CD14-positive monocyte (primary cell): ENCODE results near the gene PRKAB1. TPM values are rescaled to one million over a fixed set of nuclear protein-coding genes. Genes with fewer than 3 reads are reported as not detected.
"Not testable (repeated sequence)": the region's sequence is repeated elsewhere in the genome, so short reads cannot be mapped to it uniquely, and the experiment has no call there.

ENCODE experiments used
- DNase-seq, 3 donors: peaks; one replicate each; pipeline ENCODE4 v3.0.0-alpha.2; 2011 to 2022
- H2AFZ ChIP-seq: 2 replicates; pipeline ENCODE4 v1.6.0; 2012; ENCODE audit warnings: mild to moderate bottlenecking, low read depth, low read length, inconsistent platforms; ENCODE audit not compliant: insufficient read depth, poor library complexity, severe bottlenecking
- H3K27ac ChIP-seq, 2 donors: 1 replicate in 1 of 2; 2 replicates in 1 of 2; pipeline ENCODE4 v1.5.1; 2012 to 2013; ENCODE audit warnings: low read length in 2 of 2, control low read depth in 1 of 2, inconsistent platforms in 1 of 2, low read depth in 1 of 2, mild to moderate bottlenecking in 1 of 2
- H3K27me3 ChIP-seq, 2 donors: one replicate each; pipeline versions ENCODE4 v1.6.0 to v1.6.1; 2011 to 2013; ENCODE audit warnings: low read length in 2 of 2; ENCODE audit not compliant: control insufficient read depth in 2 of 2, insufficient read depth in 2 of 2
- H3K36me3 ChIP-seq, 2 donors: replicated peaks in 1 of 2; 1 replicate in 1 of 2; 2 replicates in 1 of 2; pipeline versions ENCODE4 v1.5.1 to v1.6.1; 2012 to 2013; ENCODE audit warnings: low read length in 2 of 2, control low read depth in 1 of 2, inconsistent platforms in 1 of 2, mild to moderate bottlenecking in 1 of 2; ENCODE audit not compliant: insufficient read depth in 2 of 2, control insufficient read depth in 1 of 2
- H3K4me1 ChIP-seq, 2 donors: 1 replicate in 1 of 2; 2 replicates in 1 of 2; pipeline versions ENCODE4 v1.5.1 to v1.6.1; 2012 to 2013; ENCODE audit warnings: low read length in 2 of 2, control low read depth in 1 of 2, inconsistent platforms in 1 of 2, mild to moderate bottlenecking in 1 of 2, moderate library complexity in 1 of 2; ENCODE audit not compliant: insufficient read depth in 2 of 2, control insufficient read depth in 1 of 2
- H3K4me2 ChIP-seq: replicated peaks from 2 replicates; pipeline ENCODE3; 2012; ENCODE audit warnings: low read length, moderate library complexity, mild to moderate bottlenecking; ENCODE audit not compliant: poor library complexity, severe bottlenecking; ENCODE audit errors: extremely low read depth
- H3K4me3 ChIP-seq, 3 experiments: fragments of 200-600 bp in 1 of 3; sonication (generic) in 1 of 3; replicated peaks in 1 of 3; 1 replicate in 2 of 3; 2 replicates in 1 of 3; pipeline ENCODE4 v1.5.1; 2011 to 2013; ENCODE audit warnings: low read length in 3 of 3, mild to moderate bottlenecking in 3 of 3, control low read depth in 2 of 3, low read depth in 2 of 3, inconsistent platforms in 1 of 3, moderate library complexity in 1 of 3
- H3K79me2 ChIP-seq: 2 replicates; pipeline ENCODE4 v1.6.0; 2012; ENCODE audit warnings: mild to moderate bottlenecking, control low read depth, inconsistent platforms, low read length, moderate library complexity; ENCODE audit not compliant: insufficient read depth
- H3K9ac ChIP-seq: 2 replicates; pipeline ENCODE4 v1.6.0; 2017; ENCODE audit warnings: low read length, mild to moderate bottlenecking; ENCODE audit not compliant: insufficient read depth, poor library complexity, severe bottlenecking
- H3K9me3 ChIP-seq, 2 donors: replicated peaks in 1 of 2; 1 replicate in 1 of 2; 2 replicates in 1 of 2; pipeline versions ENCODE4 v1.5.1 to v1.6.1; 2012 to 2013; ENCODE audit warnings: low read length in 2 of 2, control low read depth in 1 of 2; ENCODE audit not compliant: control insufficient read depth in 1 of 2, insufficient read depth in 1 of 2
- H4K20me1 ChIP-seq: 2 replicates; pipeline ENCODE4 v1.6.0; 2012; ENCODE audit warnings: mild to moderate bottlenecking, low read length, control low read depth, moderate library complexity; ENCODE audit not compliant: insufficient read depth
- H3K27ac Mint-ChIP-seq, 7 donors: one replicate each; pipeline ENCODE4 v1.8.0; 2020; ENCODE audit warnings: mild to moderate bottlenecking in 7 of 7, mixed read lengths in 7 of 7, moderate library complexity in 6 of 7, inconsistent platforms in 2 of 7
- H3K27me3 Mint-ChIP-seq, 3 donors: one replicate each; pipeline ENCODE4 v1.8.0; 2021 to 2022; ENCODE audit warnings: low read depth in 3 of 3, mild to moderate bottlenecking in 3 of 3, mixed read lengths in 3 of 3, moderate library complexity in 3 of 3, inconsistent platforms in 1 of 3
- H3K36me3 Mint-ChIP-seq, 2 donors: one replicate each; pipeline ENCODE4 v1.8.0; 2020; ENCODE audit warnings: mixed read lengths in 2 of 2, inconsistent platforms in 1 of 2, mild to moderate bottlenecking in 1 of 2
- H3K4me1 Mint-ChIP-seq: one replicate; pipeline ENCODE4 v1.8.0; 2020; ENCODE audit warnings: mild to moderate bottlenecking, mixed read lengths
- H3K4me3 Mint-ChIP-seq, 2 donors: one replicate each; pipeline ENCODE4 v1.8.0; 2020; ENCODE audit warnings: mild to moderate bottlenecking in 2 of 2, mixed read lengths in 2 of 2, moderate library complexity in 1 of 2
- H3K9me3 Mint-ChIP-seq, 7 donors: one replicate each; pipeline ENCODE4 v1.8.0; 2020 to 2022; ENCODE audit warnings: mixed read lengths in 7 of 7, mild to moderate bottlenecking in 6 of 7, moderate library complexity in 6 of 7, inconsistent platforms in 2 of 7
- WGBS: methylation state at CpG from one replicate; pipeline ENCODE4 v1.1.5; 2013; ENCODE audit warnings: missing lambda C conversion rate; ENCODE audit not compliant: insufficient coverage; 5-methylcytosine and 5-hydroxymethylcytosine counted together
- intact Hi-C, 2 donors: fragments of 100-400 bp; cut with micrococcal nuclease; formaldehyde crosslinking; loops; one replicate each; pipeline versions ENCODE4 v1.15.0 to v1.15.1; 2023
- polyA plus RNA-seq, 3 donors: library from polyadenylated mRNA; depleted of rRNA in 1 of 3; unstranded in 2 of 3; stranded (reverse) in 1 of 3; fragments of 300-500 nt in 2 of 3; fragments of >200 nt in 1 of 3; fragmentation: Illumina TruSeq in 2 of 3; gene quantifications; 1 replicate in 2 of 3; 2 replicates in 1 of 3; pipeline ENCODE4 v1.2.3, GENCODE V29; 2012 to 2021
- TF ChIP-seq, protein P1 (sequence below): fragments of 200-600 bp; IDR thresholded peaks from one replicate; pipeline ENCODE4 v1.8.0; 2022; ENCODE audit warnings: antibody characterized with exemption, mild to moderate bottlenecking

PRKAB1 gene
- polyA plus RNA-seq, 3 donors: 20.5 to 35.9 (median 23.0) TPM

DNA sequence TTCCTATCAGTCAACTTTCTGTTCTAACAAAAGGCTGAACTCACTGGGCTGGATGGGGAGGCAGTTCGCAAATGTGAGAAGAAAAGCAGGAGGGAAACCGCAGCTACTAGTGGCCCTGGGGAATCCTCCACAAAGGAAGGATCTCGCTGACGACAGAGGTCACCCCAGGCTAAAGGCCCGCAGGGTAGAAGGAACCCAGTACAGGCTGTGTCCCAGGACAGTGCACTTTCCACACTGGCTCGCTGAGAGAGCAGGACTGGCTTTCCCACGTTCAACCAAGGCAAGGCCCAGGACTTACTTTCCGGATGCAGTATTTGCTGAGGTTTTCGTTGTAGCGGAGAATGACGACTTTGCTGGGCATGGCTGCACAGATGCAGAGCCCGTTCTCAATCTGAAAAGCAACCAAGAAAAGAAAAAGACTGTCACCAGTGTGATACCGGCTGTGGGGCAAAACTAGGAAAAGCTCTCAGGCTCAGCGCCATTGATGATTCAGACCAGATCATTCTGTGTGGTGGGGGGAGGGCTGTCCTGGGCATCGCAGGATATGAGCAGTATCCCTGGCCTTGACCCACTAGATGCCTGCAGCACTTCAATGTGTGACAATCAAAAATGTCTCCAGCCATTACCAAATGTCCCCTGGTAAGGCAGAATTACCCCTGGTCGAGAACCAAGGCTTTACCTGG lies 36.3 kb downstream of the PRKAB1 start:
- no peaks in the 10 kb centered on the region for H3K79me2 ChIP-seq
- H3K9me3 ChIP-seq: no peaks in the 10 kb centered on the region
- H3K36me3 ChIP-seq: peaks cover 26 to 82% of the 10 kb centered on the region in 2 donors
- 96% methylated on average over 13 of the region's 16 CpGs for WGBS
- no peaks in the 10 kb centered on the region for H3K27me3 ChIP-seq
- no peak overlapping the region for H3K4me3 ChIP-seq
- no peak overlapping the region for H2AFZ ChIP-seq
- DNase-seq: no peak
- Mint-ChIP-seq H3K4me3 (no peak overlapping the region), H3K27me3 (peaks cover 0 to 3% (median 0%) of the 10 kb centered on the region in 3 donors), H3K4me1 (no peaks in the 10 kb centered on the region), H3K36me3 (peaks cover 59 to 88% of the 10 kb centered on the region in 2 donors), H3K9me3 (no peaks in the 10 kb centered on the region), H3K27ac (peak overlapping the region in 1 of 7 donors; percentile 64)
- no peaks in the 10 kb centered on the region for H3K4me1 ChIP-seq
- no peaks in the 10 kb centered on the region for H4K20me1 ChIP-seq
- no peak overlapping the region for H3K27ac ChIP-seq
- H3K4me2 ChIP-seq: no peak overlapping the region
- H3K9ac ChIP-seq: no peak overlapping the region
- intact Hi-C loops: no loop called here
- TF ChIP-seq, protein P1, sequence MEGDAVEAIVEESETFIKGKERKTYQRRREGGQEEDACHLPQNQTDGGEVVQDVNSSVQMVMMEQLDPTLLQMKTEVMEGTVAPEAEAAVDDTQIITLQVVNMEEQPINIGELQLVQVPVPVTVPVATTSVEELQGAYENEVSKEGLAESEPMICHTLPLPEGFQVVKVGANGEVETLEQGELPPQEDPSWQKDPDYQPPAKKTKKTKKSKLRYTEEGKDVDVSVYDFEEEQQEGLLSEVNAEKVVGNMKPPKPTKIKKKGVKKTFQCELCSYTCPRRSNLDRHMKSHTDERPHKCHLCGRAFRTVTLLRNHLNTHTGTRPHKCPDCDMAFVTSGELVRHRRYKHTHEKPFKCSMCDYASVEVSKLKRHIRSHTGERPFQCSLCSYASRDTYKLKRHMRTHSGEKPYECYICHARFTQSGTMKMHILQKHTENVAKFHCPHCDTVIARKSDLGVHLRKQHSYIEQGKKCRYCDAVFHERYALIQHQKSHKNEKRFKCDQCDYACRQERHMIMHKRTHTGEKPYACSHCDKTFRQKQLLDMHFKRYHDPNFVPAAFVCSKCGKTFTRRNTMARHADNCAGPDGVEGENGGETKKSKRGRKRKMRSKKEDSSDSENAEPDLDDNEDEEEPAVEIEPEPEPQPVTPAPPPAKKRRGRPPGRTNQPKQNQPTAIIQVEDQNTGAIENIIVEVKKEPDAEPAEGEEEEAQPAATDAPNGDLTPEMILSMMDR: no peak

GRCh38 chr12:119705182-119705581 lies 37.2 kb downstream of the PRKAB1 start:
- Histone ChIP-seq H4K20me1 (no peaks in the 10 kb centered on the region), H3K4me2 (no peak overlapping the region), H2AFZ (no peak overlapping the region), H3K4me1 (no peaks in the 10 kb centered on the region), H3K27me3 (no peaks in the 10 kb centered on the region), H3K9me3 (no peaks in the 10 kb centered on the region), H3K36me3 (peaks cover 30 to 82% of the 10 kb centered on the region in 2 donors), H3K27ac (no peak overlapping the region), H3K79me2 (no peaks in the 10 kb centered on the region), H3K9ac (no peak overlapping the region), H3K4me3 (no peak overlapping the region)
- Mint-ChIP-seq H3K27me3 (peaks cover 0 to 3% (median 0%) of the 10 kb centered on the region in 3 donors), H3K36me3 (peaks cover 65 to 91% of the 10 kb centered on the region in 2 donors), H3K4me3 (no peak overlapping the region), H3K9me3 (no peaks in the 10 kb centered on the region), H3K4me1 (no peaks in the 10 kb centered on the region), H3K27ac (no peak overlapping the region)
- DNase-seq: no peak
- TF ChIP-seq, protein P1: no peak
- 100% methylated on average over 3 of the region's 7 CpGs for WGBS
- intact Hi-C loops: no loop called here

- H3K9me3 ChIP-seq, DNase-seq, H3K27ac ChIP-seq, H3K79me2 ChIP-seq, H3K9me3 Mint-ChIP-seq, H4K20me1 ChIP-seq, H2AFZ ChIP-seq, H3K4me1 ChIP-seq, H3K27me3 Mint-ChIP-seq, H3K4me2 ChIP-seq, intact Hi-C loops, H3K9ac ChIP-seq, H3K4me3 ChIP-seq, H3K27me3 ChIP-seq, H3K4me1 Mint-ChIP-seq, H3K27ac Mint-ChIP-seq, H3K4me3 Mint-ChIP-seq: not testable (repeated sequence)
- H3K36me3 Mint-ChIP-seq: peaks cover 69 to 93% of the 10 kb centered on the region in 2 donors
- peaks cover 37 to 86% of the 10 kb centered on the region in 2 donors for H3K36me3 ChIP-seq
- no CpG with 5 or more reads among the region's 1 CpG for WGBS
Observed at GRCh38 chr12:119706427-119706826, 38.5 kb downstream of the PRKAB1 start.
